Activated CD4-positive, CD25-positive, alpha-beta regulatory T cell treated with anti-CD3 and anti-CD28 coated beads, Interleukin-2, amount 50 U/mL, for 24 hours (primary cell): Measurements from ENCODE around the gene GATA3.

ENCODE experiments used
- ATAC-seq, 2 donors: fragments of 150-1000 bp; cut with Tn5 transposase; one replicate each; pipeline ENCODE4 v1.10.0; 2021; ENCODE audit warnings: mild to moderate bottlenecking in 1 of 2, moderate library complexity in 1 of 2

GATA3 gene

GRCh38 chr10:8065651-8066050, 11.2 kb downstream of the GATA3 start:
- peak; percentile 58 to 66 for ATAC-seq

- peak; percentile 62 to 67 for ATAC-seq
These were observed 11.6 kb downstream of the GATA3 start for GRCh38 chr10:8066124-8066523.

GRCh38 chr10:8066797-8067196, 12.3 kb downstream of the GATA3 start:
- ATAC-seq: no peak

GRCh38 chr10:8069108-8069507, 14.6 kb downstream of the GATA3 start:
- ATAC-seq: no peak

- no peak for ATAC-seq
These were observed 15.1 kb downstream of the GATA3 start for GRCh38 chr10:8069627-8070026.

- no peak for ATAC-seq
These were observed 16.0 kb downstream of the GATA3 start for GRCh38 chr10:8070440-8070839.

GRCh38 chr10:8071006-8071405, 16.5 kb downstream of the GATA3 start:
- peak; percentile 50 to 51 for ATAC-seq

GRCh38 chr10:8071666-8072065, 17.2 kb downstream of the GATA3 start:
- ATAC-seq: no peak

- no peak for ATAC-seq
These were observed 17.7 kb downstream of the GATA3 start for GRCh38 chr10:8072211-8072610.

GRCh38 chr10:8073691-8074416, 19.4 kb downstream of the GATA3 start:
- peak; percentile 52 for ATAC-seq

- ATAC-seq: no peak
These were observed 20.4 kb downstream of the GATA3 start for GRCh38 chr10:8074881-8075280.

GRCh38 chr10:8075282-8076260, 21.1 kb downstream of the GATA3 start:
- ATAC-seq: no peak

- ATAC-seq: peak in 1 of 2 donors; percentile 36
These were observed 22.4 kb downstream of the GATA3 start for GRCh38 chr10:8076933-8077332.

- no peak for ATAC-seq
These were observed 23.5 kb downstream of the GATA3 start for GRCh38 chr10:8078027-8078426.

- ATAC-seq: no peak
These were observed 24.6 kb downstream of the GATA3 start for GRCh38 chr10:8079126-8079525.

GRCh38 chr10:8084799-8085198, 30.3 kb downstream of the GATA3 start:
- ATAC-seq: no peak

- no peak for ATAC-seq
These were observed 30.8 kb downstream of the GATA3 start for GRCh38 chr10:8085251-8085650.

- ATAC-seq: no peak
These were observed 31.8 kb downstream of the GATA3 start for GRCh38 chr10:8086315-8086714.

- ATAC-seq: peak; percentile 85 to 92
These were observed 34.0 kb downstream of the GATA3 start for GRCh38 chr10:8088504-8088903.

- ATAC-seq: no peak
These were observed 37.9 kb downstream of the GATA3 start for GRCh38 chr10:8092428-8092827.

GRCh38 chr10:8095959-8096358, 41.5 kb downstream of the GATA3 start:
- ATAC-seq: peak in 1 of 2 donors; percentile 25

- peak in 1 of 2 donors; percentile 38 for ATAC-seq
These were observed 42.4 kb downstream of the GATA3 start for GRCh38 chr10:8096931-8097330.

- ATAC-seq: no peak
These were observed 45.9 kb downstream of the GATA3 start for GRCh38 chr10:8100366-8100765.
